Activated B cell treated with CpG ODN at 0.5 μM for 24 hours (primary cell): ENCODE data around the gene PDK2. TPM values are rescaled to one million over a fixed set of nuclear protein-coding genes. Genes with fewer than 3 reads are reported as not detected.

ENCODE experiments used
- ATAC-seq: fragments of 200-7000 bp; cut with Tn5 transposase; one replicate; pipeline ENCODE4 v1.10.0; 2021; ENCODE audit warnings: low read depth, mild to moderate bottlenecking, moderate library complexity
- CTCF ChIA-PET: fragments of 350-600 bp; sonication (Branson Sonifier 250); formaldehyde crosslinking; loops from one replicate; lab custom pipeline; 2021; ENCODE audit warnings: antibody characterized with exemption; lab: Charles Lee
- POLR2A ChIA-PET: fragments of 350-600 bp; sonication (Branson Sonifier 250); formaldehyde crosslinking; loops from one replicate; lab custom pipeline; 2021; ENCODE audit warnings: antibody characterized with exemption; lab: Charles Lee
- DNase-seq: peaks from one replicate; pipeline ENCODE4 v3.0.0; 2022
- H3K27ac Mint-ChIP-seq: one replicate; pipeline ENCODE4 v1.8.0; 2020; ENCODE audit warnings: mixed read lengths
- H3K27me3 Mint-ChIP-seq: one replicate; pipeline ENCODE4 v1.8.0; 2021; ENCODE audit warnings: mixed read lengths
- H3K36me3 Mint-ChIP-seq: one replicate; pipeline ENCODE4 v1.8.0; 2021; ENCODE audit warnings: low read depth, mixed read lengths
- H3K4me1 Mint-ChIP-seq: one replicate; pipeline ENCODE4 v1.8.0; 2021; ENCODE audit warnings: mixed read lengths
- H3K4me3 Mint-ChIP-seq: one replicate; pipeline ENCODE4 v1.8.0; 2020; ENCODE audit warnings: mild to moderate bottlenecking, mixed read lengths
- H3K9me3 Mint-ChIP-seq: one replicate; pipeline ENCODE4 v1.8.0; 2020; ENCODE audit warnings: mixed read lengths
- intact Hi-C: fragments of 100-400 bp; cut with micrococcal nuclease; formaldehyde crosslinking; loops from one replicate; pipeline ENCODE4 v1.15.1; 2024
- total RNA-seq: library from RNA; stranded (reverse); gene quantifications from 2 replicates; pipeline ENCODE4 v1.2.3, GENCODE V29; 2022
- TF ChIP-seq, protein P1 (sequence below): fragments of 200-600 bp; IDR thresholded peaks from one replicate; pipeline ENCODE4 v1.8.0; 2022; ENCODE audit warnings: antibody characterized with exemption, mild to moderate bottlenecking

The PDK2 gene
- total RNA-seq, 1 donor from 2014 or later, result 15.9 TPM

- Mint-ChIP-seq H3K4me1 (peaks cover 48% of the 10 kb centered on the region), H3K27ac (peak overlapping the region; percentile 42), H3K9me3 (no peaks in the 10 kb centered on the region), H3K4me3 (peak overlapping the region; percentile 73), H3K36me3 (no peaks in the 10 kb centered on the region), H3K27me3 (no peaks in the 10 kb centered on the region)
- ChIA-PET CTCF (interaction anchor here (1.0 to 2.8 kb wide), 14 partner anchors 9 to 164 kb away, joined by 3 to 64 read pairs (median 10); partner anchors contain the start of genes PDK2, PPP1R9B and SAMD14), POLR2A (interaction anchor here (0.6 to 2.8 kb wide), 5 partner anchors 10 to 68 kb away, joined by 4 to 61 read pairs (median 18); partner anchors contain the start of gene PPP1R9B)
- intact Hi-C loops, result loop anchor here (1.0 to 10.0 kb wide), 5 partner anchors 13 to 136 kb away; no protein-coding TSS in a partner anchor
- ATAC-seq (peak; percentile 95), DNase-seq (peak; percentile 89)
- TF ChIP-seq, protein P1, sequence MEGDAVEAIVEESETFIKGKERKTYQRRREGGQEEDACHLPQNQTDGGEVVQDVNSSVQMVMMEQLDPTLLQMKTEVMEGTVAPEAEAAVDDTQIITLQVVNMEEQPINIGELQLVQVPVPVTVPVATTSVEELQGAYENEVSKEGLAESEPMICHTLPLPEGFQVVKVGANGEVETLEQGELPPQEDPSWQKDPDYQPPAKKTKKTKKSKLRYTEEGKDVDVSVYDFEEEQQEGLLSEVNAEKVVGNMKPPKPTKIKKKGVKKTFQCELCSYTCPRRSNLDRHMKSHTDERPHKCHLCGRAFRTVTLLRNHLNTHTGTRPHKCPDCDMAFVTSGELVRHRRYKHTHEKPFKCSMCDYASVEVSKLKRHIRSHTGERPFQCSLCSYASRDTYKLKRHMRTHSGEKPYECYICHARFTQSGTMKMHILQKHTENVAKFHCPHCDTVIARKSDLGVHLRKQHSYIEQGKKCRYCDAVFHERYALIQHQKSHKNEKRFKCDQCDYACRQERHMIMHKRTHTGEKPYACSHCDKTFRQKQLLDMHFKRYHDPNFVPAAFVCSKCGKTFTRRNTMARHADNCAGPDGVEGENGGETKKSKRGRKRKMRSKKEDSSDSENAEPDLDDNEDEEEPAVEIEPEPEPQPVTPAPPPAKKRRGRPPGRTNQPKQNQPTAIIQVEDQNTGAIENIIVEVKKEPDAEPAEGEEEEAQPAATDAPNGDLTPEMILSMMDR, result peak; percentile 68
Measured at GRCh38 chr17:50161023-50161910, 66.1 kb downstream of the PDK2 start.

Other genes with a start within 250 kb of the PDK2 start
- gene TAC4, start 247.3 kb upstream of the PDK2 start, total RNA-seq, result not detected in 2 replicates
- gene DLX4, start 126.2 kb upstream of the PDK2 start, total RNA-seq, result 0.42 TPM in 2 replicates
- gene DLX3, start 100.1 kb upstream of the PDK2 start, total RNA-seq, result not detected in 2 replicates
- gene ITGA3, start 39.2 kb upstream of the PDK2 start, total RNA-seq, result 7.7 and 9.8 TPM in 2 replicates
- 4.7 and 4.9 TPM in 2 replicates for gene SAMD14, start 34.8 kb downstream of the PDK2 start, total RNA-seq
- 300 and 313 TPM in 2 replicates for gene PPP1R9B, start 55.3 kb downstream of the PDK2 start, total RNA-seq
- gene SGCA, start 70.7 kb downstream of the PDK2 start, total RNA-seq, result 1.7 and 2.2 TPM in 2 replicates
- gene COL1A1, start 106.3 kb downstream of the PDK2 start, total RNA-seq, result 8.8 and 9.2 TPM in 2 replicates
- gene TMEM92, start 179.1 kb downstream of the PDK2 start, total RNA-seq, result not detected in 2 replicates